Suprapubic skin (tissue), 4 donors: ENCODE data around the gene RNF13. TPM values are rescaled to one million over a fixed set of nuclear protein-coding genes. Genes with fewer than 3 reads are reported as not detected.

Experiments used
- DNase-seq, 2 donors: peaks; one replicate each; pipeline ENCODE4 v3.0.0-alpha.2; 2019; ENCODE audit warnings: low spot score in 2 of 2
- H3K27ac ChIP-seq: fragments of 200-600 bp; sonication (generic); one replicate; pipeline ENCODE4 v1.5.1; 2019
- H3K27me3 ChIP-seq: fragments of 200-600 bp; sonication (generic); one replicate; pipeline ENCODE4 v1.5.1; 2019
- H3K36me3 ChIP-seq: fragments of 200-600 bp; sonication (generic); one replicate; pipeline ENCODE4 v1.5.1; 2019
- H3K4me1 ChIP-seq: fragments of 200-600 bp; sonication (generic); one replicate; pipeline ENCODE4 v1.5.1; 2019
- H3K4me3 ChIP-seq: fragments of 200-600 bp; sonication (generic); one replicate; pipeline ENCODE4 v1.5.1; 2019; ENCODE audit warnings: mild to moderate bottlenecking
- H3K9me3 ChIP-seq: fragments of 200-600 bp; sonication (generic); one replicate; pipeline ENCODE4 v1.5.1; 2019
- EP300 ChIP-seq: sonication (generic); formaldehyde crosslinking; IDR thresholded peaks from one replicate; pipeline ENCODE4 v1.6.1; 2017; ENCODE audit warnings: antibody characterized with exemption
- POLR2A ChIP-seq, 2 donors: fragments of 450-650 bp; IDR thresholded peaks; one replicate each; pipeline ENCODE4 v1.6.1; 2017; ENCODE audit warnings: antibody characterized with exemption in 2 of 2, mild to moderate bottlenecking in 2 of 2, moderate library complexity in 2 of 2
- POLR2AphosphoS5 ChIP-seq, 3 donors: sonication (generic); formaldehyde crosslinking; IDR thresholded peaks; one replicate each; pipeline ENCODE4 v1.6.1; 2017; ENCODE audit warnings: antibody characterized with exemption in 3 of 3
- WGBS: methylation state at CpG from one replicate; pipeline ENCODE4 v1.1.5; 2018; 5-methylcytosine and 5-hydroxymethylcytosine counted together
- total RNA-seq, 4 donors: library from RNA; depleted of rRNA; stranded (reverse); fragments of >200 nt; gene quantifications; one replicate each; pipeline ENCODE4 v1.1.0, GENCODE V29; 2016
- TF ChIP-seq, protein P1 (sequence below), 2 donors: fragments of 200-600 bp in 1 of 2; fragments of 450-650 bp in 1 of 2; sonication (generic) in 1 of 2; IDR thresholded peaks; one replicate each; pipeline ENCODE4 v1.5.1; 2016 to 2019; ENCODE audit warnings: antibody characterized with exemption in 2 of 2, mild to moderate bottlenecking in 1 of 2, moderate library complexity in 1 of 2

RNF13 gene
- total RNA-seq, 4 donors from 2014 or later, result 52.1 to 78.9 (median 73.7) TPM

DNA sequence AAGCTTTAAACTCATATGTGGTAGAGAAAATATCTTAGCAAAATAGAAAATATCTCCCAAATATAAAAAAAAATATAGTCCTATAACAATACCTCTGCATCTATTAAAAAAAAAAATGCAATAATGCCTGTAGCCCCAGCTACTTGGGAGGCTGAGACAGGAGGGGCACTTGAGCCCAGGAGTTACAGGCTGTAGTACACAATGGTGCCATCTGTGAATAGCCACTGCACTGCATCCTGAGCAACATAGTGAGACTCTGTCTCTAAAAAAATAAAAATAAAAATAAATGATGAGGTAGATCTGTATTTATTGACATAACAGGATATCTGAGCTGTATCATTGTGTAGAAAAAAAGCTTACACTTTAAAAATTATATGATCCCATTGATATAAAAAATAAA, 87.3 kb downstream of the RNF13 start:
- TF ChIP-seq POLR2AphosphoS5 (IDR thresholded peaks at IDR 0.05) (no peak), EP300 (no peak), POLR2A (IDR thresholded peaks at IDR 0.05) (no peak)
- TF ChIP-seq, protein P1, sequence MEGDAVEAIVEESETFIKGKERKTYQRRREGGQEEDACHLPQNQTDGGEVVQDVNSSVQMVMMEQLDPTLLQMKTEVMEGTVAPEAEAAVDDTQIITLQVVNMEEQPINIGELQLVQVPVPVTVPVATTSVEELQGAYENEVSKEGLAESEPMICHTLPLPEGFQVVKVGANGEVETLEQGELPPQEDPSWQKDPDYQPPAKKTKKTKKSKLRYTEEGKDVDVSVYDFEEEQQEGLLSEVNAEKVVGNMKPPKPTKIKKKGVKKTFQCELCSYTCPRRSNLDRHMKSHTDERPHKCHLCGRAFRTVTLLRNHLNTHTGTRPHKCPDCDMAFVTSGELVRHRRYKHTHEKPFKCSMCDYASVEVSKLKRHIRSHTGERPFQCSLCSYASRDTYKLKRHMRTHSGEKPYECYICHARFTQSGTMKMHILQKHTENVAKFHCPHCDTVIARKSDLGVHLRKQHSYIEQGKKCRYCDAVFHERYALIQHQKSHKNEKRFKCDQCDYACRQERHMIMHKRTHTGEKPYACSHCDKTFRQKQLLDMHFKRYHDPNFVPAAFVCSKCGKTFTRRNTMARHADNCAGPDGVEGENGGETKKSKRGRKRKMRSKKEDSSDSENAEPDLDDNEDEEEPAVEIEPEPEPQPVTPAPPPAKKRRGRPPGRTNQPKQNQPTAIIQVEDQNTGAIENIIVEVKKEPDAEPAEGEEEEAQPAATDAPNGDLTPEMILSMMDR (IDR thresholded peaks at IDR 0.05), result no peak
- no peak overlapping the region for H3K4me3 ChIP-seq
- DNase-seq, result no peak
- H3K4me1 ChIP-seq, result no peaks in the 10 kb centered on the region
- H3K27ac ChIP-seq, result no peak overlapping the region
- peaks cover 14% of the 10 kb centered on the region for H3K36me3 ChIP-seq
- H3K9me3 ChIP-seq, result no peaks in the 10 kb centered on the region
- no peaks in the 10 kb centered on the region for H3K27me3 ChIP-seq

DNA sequence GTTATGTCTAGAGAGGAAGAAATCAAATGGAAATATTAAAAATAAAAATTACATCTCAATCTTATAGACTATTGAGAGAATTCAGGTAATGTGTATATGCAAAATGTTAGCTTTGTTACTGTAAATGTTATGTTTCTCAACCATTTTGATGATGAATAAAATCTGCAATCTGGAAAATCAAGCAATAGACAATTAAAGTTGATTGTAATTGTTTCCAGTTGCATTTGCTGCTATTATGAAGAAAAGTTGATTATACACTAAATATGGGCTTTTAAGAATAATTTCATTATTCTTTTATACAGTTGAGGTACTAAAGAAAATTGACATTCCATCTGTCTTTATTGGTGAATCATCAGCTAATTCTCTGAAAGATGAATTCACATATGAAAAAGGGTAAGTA, 88.8 kb downstream of the RNF13 start:
- H3K4me1 ChIP-seq, result no peaks in the 10 kb centered on the region
- no peaks in the 10 kb centered on the region for H3K9me3 ChIP-seq
- peaks cover 5% of the 10 kb centered on the region for H3K36me3 ChIP-seq
- no peak overlapping the region for H3K4me3 ChIP-seq
- no peaks in the 10 kb centered on the region for H3K27me3 ChIP-seq
- H3K27ac ChIP-seq, result no peak overlapping the region
- no peak for TF ChIP-seq POLR2A (IDR thresholded peaks at IDR 0.05)
- TF ChIP-seq POLR2AphosphoS5 (IDR thresholded peaks at IDR 0.05), result no peak
- TF ChIP-seq EP300, result no peak
- TF ChIP-seq, protein P1 (IDR thresholded peaks at IDR 0.05), result no peak
- no peak for DNase-seq

DNA sequence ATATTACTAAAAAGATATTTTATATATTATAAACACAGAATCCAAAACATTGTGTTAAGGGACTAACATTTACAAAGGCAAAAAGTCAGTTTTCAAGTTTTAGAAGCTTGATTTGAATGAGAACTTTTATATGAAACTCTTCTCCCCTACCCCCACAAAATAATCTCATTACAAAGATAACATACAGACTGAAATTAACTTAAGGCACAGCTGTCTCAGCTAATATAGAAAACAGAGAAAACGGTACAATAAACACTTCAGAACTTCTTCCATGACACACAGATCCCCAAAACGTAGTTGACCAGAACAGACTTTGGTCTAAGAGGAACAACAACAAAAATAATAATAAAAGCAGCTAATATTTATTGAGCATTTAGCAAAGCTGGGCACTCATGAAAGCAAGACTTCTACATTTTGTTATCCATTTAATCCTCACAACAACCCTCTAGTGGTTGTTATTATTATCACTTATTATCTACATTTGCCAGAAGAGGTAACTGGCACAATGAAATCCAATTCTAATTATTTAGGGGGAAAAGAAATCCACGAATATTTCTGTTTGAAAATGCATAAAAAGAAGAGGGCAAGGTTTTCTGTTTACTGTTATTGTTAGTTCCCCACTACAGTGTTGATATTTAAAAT, 89.6 kb downstream of the RNF13 start:
- Histone ChIP-seq H3K9me3 (no peaks in the 10 kb centered on the region), H3K27me3 (no peaks in the 10 kb centered on the region), H3K4me3 (no peak overlapping the region), H3K27ac (no peak overlapping the region), H3K4me1 (no peaks in the 10 kb centered on the region), H3K36me3 (peaks cover 5% of the 10 kb centered on the region)
- 81% methylated on average over 3 of the region's 3 CpGs for WGBS
- no peak for DNase-seq
- TF ChIP-seq POLR2A (IDR thresholded peaks at IDR 0.05) (no peak), POLR2AphosphoS5 (IDR thresholded peaks at IDR 0.05) (no peak), EP300 (no peak)
- TF ChIP-seq, protein P1 (IDR thresholded peaks at IDR 0.05), result no peak

DNA sequence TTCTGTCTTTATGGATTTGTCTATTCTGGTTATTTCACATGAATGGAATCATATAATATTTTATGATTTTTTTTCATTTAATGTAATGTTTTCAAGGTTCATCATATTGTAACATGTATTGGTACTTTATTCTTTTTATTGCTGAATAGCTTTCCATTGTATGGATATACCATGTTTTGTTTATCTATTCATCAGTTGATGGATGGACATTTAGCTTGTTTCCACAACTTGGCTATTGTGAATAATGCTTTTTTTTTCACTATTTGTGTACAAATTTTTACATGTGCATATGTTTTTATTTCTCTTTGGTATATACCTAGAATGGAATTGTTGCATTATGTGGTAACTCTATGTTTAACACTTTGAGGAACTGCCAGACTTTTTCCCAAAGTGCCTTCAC, 93.0 kb downstream of the RNF13 start:
- Histone ChIP-seq H3K36me3 (no peaks in the 10 kb centered on the region), H3K4me3 (no peak overlapping the region), H3K4me1 (peaks cover 5% of the 10 kb centered on the region), H3K27me3 (no peaks in the 10 kb centered on the region), H3K9me3 (no peaks in the 10 kb centered on the region), H3K27ac (no peak overlapping the region)
- TF ChIP-seq EP300, result no peak
- no peak for TF ChIP-seq POLR2A (IDR thresholded peaks at IDR 0.05)
- no peak for DNase-seq

DNA sequence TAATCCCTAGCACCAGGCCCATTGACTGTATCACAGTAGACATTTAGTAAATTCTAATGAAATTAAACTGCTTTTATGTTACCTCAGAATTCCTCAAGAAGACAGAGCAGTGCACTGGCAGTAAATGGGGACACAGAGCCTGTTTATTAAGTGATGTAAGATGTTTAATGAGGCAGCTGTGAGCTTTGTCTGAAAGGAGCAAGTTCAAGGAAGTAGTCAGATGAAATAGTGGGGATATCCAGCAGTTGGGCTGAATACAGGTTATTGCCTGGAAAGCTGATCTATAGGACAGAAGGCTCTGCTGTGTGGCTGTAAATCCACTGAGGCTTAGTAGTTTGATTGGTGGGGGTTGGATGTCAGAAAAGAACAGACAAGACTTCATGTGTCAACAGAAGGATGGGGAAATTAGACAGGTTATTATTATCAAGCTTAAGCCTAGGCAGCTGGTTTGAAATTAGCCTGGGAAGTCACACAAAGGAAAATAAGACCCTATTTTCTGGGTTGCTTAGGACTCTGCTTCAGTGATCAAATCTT, 95.5 kb downstream of the RNF13 start:
- no peak for DNase-seq
- no peaks in the 10 kb centered on the region for H3K9me3 ChIP-seq
- H3K36me3 ChIP-seq, result peaks cover 12% of the 10 kb centered on the region
- no peak overlapping the region for H3K27ac ChIP-seq
- H3K4me3 ChIP-seq, result no peak overlapping the region
- H3K4me1 ChIP-seq, result peaks cover 5% of the 10 kb centered on the region
- no peaks in the 10 kb centered on the region for H3K27me3 ChIP-seq
- TF ChIP-seq POLR2A (IDR thresholded peaks at IDR 0.05) (no peak), POLR2AphosphoS5 (IDR thresholded peaks at IDR 0.05) (no peak), EP300 (no peak)
- TF ChIP-seq, protein P1 (IDR thresholded peaks at IDR 0.05), result no peak

DNA sequence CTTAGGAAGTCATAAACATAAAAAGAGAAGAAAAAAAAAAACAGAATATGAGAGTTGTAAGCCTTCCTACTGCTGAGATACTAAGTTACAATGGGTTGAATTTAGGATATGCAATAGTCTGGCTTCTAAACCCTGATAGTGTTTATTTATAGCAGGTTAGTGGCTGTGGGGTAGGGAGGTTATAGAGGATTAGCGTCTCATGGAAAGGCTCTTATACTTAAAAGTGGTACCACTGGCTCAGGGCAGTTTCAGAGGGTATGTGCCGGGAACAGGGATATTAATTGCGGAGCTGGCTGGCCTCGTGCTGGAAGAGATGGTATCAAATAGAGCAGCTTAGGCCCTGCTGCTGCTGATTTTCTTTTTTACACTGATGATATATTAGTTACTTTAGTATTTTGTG, 96.9 kb downstream of the RNF13 start:
- DNase-seq, result no peak
- Histone ChIP-seq H3K4me3 (no peak overlapping the region), H3K4me1 (peaks cover 5% of the 10 kb centered on the region), H3K36me3 (peaks cover 17% of the 10 kb centered on the region), H3K9me3 (no peaks in the 10 kb centered on the region), H3K27me3 (no peaks in the 10 kb centered on the region), H3K27ac (no peak overlapping the region)
- TF ChIP-seq, protein P1 (IDR thresholded peaks at IDR 0.05), result no peak
- TF ChIP-seq POLR2A (IDR thresholded peaks at IDR 0.05) (no peak), EP300 (no peak), POLR2AphosphoS5 (IDR thresholded peaks at IDR 0.05) (no peak)
- 87% methylated on average over 4 of the region's 4 CpGs for WGBS
